AG08395 (cell line): ENCODE data around the gene PHEX.
"Not testable (repeated sequence)": the region's sequence is repeated elsewhere in the genome, so short reads cannot be mapped to it uniquely, and the experiment has no call there.

Experiments used
- DNase-seq: peaks from one replicate; pipeline ENCODE4 v3.0.0; 2012; ENCODE audit warnings: mixed read lengths, low spot score

Gene PHEX

DNA sequence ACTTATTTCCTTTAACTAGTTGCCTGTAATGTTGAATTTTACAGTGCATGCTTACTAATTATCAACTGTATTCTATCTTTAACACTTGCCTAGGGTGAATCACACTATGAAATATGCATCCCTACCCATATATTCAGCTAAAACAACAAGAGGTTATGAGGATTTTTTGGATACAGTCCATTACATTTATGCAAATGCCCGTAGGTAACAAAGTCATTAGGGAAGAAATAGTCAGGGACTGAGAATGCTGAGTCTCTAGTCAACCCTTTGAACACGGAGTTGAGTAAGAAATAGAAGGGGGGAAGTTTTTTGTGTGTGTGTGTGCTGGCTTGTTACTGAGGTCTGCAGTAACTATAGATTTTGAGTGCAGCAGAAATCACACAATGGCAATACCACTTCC, 214.5 kb downstream of the PHEX start:
- DNase-seq = peak; percentile 5

DNA sequence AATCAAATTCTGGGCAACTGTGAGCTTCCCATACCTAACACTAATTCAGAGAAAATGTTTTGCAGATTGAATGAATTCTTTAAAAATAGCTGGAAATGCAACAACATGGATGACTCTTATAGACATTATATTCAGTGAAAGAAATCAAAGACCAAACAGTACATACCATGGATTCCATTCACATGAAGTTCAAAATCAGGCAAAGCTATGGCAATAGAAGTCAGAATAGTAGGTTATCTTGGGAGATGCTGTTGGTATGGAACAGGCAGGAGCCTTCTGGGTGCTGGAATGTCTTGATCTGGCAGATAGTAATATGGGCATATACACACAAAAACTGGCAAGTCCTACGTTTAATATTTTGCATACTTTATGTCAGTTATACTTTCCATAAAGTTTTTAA, 215.0 kb downstream of the PHEX start:
- peak; percentile 17 for DNase-seq

DNA sequence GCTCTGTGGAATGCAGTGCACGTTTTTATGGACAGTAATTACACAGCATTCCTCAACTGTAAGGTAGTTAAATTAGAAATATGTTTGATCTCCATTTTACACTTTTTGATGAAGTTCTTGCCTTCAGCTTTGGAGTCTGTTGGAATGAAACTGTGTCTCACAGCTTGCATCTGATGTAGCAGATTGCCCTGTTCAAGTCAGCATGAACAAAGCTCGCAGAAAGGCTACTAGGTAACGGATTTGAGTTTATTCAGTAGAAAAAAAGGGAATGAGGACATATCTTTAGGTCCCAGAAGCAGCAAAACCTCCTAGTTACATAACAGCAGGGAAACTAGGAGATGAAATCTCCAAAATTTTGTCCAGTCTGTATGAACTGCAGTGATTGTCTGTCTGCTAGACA, 216.3 kb downstream of the PHEX start:
- DNase-seq = no peak

DNA sequence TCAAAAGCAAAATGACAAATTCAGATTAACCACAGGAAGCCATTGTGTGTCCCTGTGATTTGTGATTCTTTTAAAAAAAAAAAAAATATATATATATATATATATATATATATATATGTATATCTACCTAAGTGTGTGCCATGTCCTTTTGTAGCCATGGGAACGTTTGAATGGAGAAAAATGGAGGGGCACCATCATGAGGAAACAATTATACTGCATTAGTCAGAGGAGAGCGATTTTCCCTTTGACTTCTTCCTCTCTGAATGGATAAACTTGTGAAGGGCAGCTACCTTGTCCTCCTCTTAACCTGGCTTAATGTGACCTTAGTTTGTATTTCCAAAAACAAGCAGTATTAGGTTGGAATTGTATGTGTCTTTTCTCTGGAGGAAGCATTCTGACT, 217.2 kb downstream of the PHEX start:
- DNase-seq = no peak

DNA sequence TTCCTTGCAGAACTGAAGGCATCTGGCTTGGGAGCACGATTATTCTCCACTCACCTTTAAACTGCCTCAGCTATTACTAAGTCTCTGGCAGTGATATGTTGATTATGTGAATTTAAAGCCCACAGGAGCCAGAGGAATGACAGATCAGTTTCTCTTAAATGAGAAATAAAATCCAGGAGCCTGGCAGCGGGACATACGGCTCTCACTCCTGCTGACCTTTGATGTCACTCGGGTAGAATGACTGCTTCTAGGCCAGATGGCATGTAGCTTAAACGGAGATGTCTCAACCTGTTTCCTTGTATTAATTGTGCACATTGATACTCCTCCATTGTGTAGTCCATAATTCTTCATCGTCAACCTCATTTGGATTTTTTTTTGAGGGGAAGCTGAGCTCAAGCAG, 236.6 kb downstream of the PHEX start:
- DNase-seq = no peak

DNA sequence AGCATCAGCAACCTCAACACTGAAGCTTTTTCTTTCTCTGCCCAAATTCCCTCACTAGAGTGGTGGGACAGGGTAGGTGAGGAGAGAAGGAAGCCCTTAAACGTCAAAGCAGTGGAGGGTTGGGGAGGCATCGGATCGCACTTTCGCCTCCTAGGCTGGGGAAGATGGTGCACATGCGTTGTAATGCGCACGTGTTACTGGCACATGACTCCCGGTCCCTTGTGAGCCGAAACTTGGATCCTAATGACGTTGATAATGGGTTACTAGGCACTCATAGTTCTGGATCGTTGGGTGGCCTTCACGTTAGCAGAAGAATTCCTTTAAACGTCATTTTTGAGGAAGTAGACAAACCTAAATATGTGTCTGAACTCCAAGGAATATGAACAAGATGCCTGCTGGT, 240.5 kb downstream of the PHEX start, which contains the start of gene CBLL2:
Gene CBLL2, plus strand, starts transcription at position 301 of the 400 bp plus-strand sequence. Its CDS starts 79 bp downstream, at position 380.
- no peak for DNase-seq

DNA sequence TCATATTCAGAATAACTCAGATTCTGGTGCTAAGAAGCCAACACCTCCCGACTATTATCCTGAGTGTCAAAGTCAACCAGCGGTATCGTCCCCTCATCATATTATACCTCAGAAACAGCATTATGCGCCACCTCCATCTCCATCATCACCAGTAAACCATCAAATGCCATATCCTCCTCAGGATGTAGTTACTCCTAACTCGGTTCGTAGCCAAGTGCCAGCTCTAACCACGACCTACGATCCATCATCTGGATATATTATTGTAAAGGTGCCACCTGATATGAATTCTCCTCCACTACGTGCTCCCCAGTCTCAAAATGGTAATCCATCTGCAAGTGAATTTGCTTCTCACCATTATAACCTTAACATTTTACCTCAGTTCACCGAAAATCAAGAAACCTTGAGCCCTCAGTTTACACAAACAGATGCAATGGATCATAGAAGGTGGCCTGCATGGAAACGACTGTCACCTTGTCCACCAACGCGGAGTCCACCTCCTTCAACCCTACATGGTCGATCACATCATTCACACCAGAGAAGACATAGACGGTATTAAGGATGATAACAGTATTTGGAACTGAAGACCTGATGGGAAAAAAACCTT, 241.7 kb downstream of the PHEX start:
- no peak for DNase-seq

DNA sequence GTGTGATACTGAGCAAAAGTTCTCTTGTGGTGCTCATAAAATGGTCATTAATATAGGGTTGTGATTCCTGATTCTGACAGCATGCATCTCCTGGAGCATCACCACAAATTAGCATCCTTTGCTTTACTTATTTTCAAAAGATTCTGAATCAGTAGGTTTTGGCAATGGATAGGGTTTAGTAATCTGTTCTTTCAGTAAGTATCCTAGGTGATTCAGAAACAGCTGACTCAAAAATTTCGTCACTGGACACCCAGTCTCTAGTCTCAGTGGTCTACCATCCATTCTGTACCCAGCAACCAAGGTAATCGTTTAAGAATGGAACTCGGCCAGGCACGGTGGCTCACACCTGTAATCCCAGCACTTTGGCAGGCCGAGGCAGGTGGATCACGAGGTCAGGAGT, 244.7 kb downstream of the PHEX start:
- no peak for DNase-seq

DNA sequence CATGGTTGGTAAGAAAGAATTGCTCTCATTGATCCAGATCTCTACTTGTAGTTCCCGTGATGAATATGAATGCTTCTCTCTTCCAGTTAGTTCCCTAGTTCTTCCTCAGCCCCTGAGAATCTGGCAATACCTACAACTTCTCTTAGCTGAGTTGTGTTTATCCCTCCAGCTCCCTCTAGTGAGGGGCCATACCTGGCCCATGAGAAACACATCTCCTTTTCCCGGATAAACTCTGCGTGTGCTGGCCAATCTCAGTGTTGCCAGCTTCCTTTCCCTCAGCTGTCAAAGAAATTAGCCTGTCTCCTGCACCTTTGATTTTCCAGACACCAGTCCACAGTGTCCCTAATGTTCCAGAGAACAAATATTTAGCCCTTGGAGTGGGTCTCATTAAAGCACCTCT, 246.2 kb downstream of the PHEX start:
- no peak for DNase-seq

DNA sequence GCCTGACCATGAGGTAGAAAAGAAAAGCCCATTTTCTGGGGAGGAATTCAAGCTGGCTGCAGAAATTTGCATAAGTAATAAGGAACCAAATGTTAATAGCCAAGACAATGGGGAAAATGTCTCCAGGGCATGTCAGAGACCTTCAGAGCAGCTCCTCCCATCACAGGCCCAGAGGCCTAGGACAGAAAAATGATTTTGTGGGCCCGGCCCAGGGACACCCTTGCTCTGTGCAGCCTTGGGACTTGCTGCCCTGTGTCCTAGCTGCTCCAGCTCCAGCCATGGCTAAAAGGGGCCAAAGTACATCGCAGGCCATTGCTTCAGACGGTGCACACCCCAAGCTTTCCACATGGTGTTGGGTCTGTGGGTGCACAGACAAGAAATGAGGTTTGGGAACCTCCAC, 257.1 kb downstream of the PHEX start:
- not testable (repeated sequence) for DNase-seq

DNA sequence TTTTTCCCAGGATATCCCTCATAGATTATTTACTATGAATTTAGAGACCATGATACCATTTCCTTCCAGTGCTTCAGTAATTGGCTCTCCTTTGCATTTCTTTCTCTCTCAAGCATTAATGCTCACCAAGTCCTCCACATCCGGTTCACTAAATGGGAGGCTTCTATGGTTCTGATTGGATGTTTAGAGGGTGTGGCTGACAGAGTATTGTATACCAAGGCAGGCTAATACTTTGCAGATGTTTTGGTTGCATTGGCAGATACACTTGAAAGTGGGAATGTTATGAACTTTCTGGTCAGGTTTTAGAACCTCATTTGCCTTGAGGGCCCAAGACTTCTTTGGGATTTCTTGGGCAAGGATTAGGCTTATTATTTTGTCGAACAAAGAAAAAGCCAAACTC, 264.7 kb downstream of the PHEX start:
- peak; percentile 17 for DNase-seq

DNA sequence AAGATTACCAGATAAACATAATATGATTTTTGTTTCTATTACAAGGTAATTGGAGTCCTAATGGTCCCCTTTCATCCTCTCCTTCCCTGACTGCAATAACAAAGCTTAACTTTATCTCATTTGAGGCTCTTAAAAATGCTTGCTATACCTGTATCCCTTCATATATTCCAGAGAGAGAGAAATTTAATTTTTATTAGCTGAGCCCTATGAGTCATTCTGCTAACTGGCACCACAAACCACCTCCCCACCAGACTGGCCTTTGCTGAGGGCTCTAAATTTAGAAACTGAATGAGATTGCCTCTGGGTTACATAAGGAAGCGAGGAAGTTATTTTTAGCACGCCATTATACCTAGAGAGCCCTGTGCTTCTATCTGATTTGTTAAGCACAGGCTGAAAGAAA, 268.0 kb downstream of the PHEX start:
- DNase-seq = peak; percentile 53
